Measurements from ENCODE around the gene LRPPRC. TPM values are rescaled to one million over a fixed set of nuclear protein-coding genes. Genes with fewer than 3 reads are reported as not detected.

Gene LRPPRC
- total RNA-seq, 1 donor from 2014 or later: 214 TPM

GRCh38 chr2:43840965-43841364, 154.8 kb downstream of the LRPPRC start:
- no peaks in the 10 kb centered on the region for H3K27me3 ChIP-seq
- no peaks in the 10 kb centered on the region for H3K36me3 Mint-ChIP-seq
- DNase-seq (ENCODE audit: low spot score): no peak
- no peak overlapping the region for H3K27ac ChIP-seq
- no peaks in the 10 kb centered on the region for H3K9me3 ChIP-seq (ENCODE audit: low read depth)
- no peaks in the 10 kb centered on the region for H4K20me1 ChIP-seq (ENCODE audit: low read depth)
- no peak overlapping the region for H2AFZ ChIP-seq (replicated peaks)
- TF ChIP-seq EZH2 (IDR thresholded peaks at IDR 0.05) (no peak), CTCF (IDR thresholded peaks at IDR 0.05) (no peak), EZH2phosphoT487 (IDR thresholded peaks at IDR 0.05) (no peak)
- no peaks in the 10 kb centered on the region for H3K36me3 ChIP-seq
- no peaks in the 10 kb centered on the region for H3K79me2 ChIP-seq (ENCODE audit: low read depth)
- no peak overlapping the region for H3K9ac ChIP-seq
- H3K4me2 ChIP-seq: no peak overlapping the region
- H3K4me1 Mint-ChIP-seq: peaks cover 10% of the 10 kb centered on the region
- H3K4me3 Mint-ChIP-seq: no peak overlapping the region
- no peaks in the 10 kb centered on the region for H3K27me3 Mint-ChIP-seq (ENCODE audit: insufficient read depth, low read depth)
- no peaks in the 10 kb centered on the region for H3K4me1 ChIP-seq
- H3K4me3 ChIP-seq: no peak overlapping the region
- no peak overlapping the region for H3K27ac Mint-ChIP-seq
- H3F3A ChIP-seq (ENCODE audit: low read depth): no peaks in the 10 kb centered on the region
- no peaks in the 10 kb centered on the region for H3K9me3 Mint-ChIP-seq

- no peaks in the 10 kb centered on the region for H3K4me1 ChIP-seq
- H3K27ac Mint-ChIP-seq: peak overlapping the region; percentile 42
- no peak overlapping the region for H3K27ac ChIP-seq
- no peaks in the 10 kb centered on the region for H3F3A ChIP-seq (ENCODE audit: low read depth)
- no peak overlapping the region for H3K4me3 Mint-ChIP-seq
- H3K4me1 Mint-ChIP-seq: peaks cover 10% of the 10 kb centered on the region
- H3K36me3 Mint-ChIP-seq: no peaks in the 10 kb centered on the region
- no peaks in the 10 kb centered on the region for H3K9me3 ChIP-seq (ENCODE audit: low read depth)
- DNase-seq (ENCODE audit: low spot score): no peak
- H3K27me3 ChIP-seq: no peaks in the 10 kb centered on the region
- H4K20me1 ChIP-seq (ENCODE audit: low read depth): no peaks in the 10 kb centered on the region
- peaks cover 4% of the 10 kb centered on the region for H3K9me3 Mint-ChIP-seq
- no peak overlapping the region for H3K4me2 ChIP-seq
- no peak overlapping the region for H3K9ac ChIP-seq
- H3K4me3 ChIP-seq: no peak overlapping the region
- no peaks in the 10 kb centered on the region for H3K36me3 ChIP-seq
- H2AFZ ChIP-seq (replicated peaks): peak overlapping the region; percentile 42
- TF ChIP-seq CTCF (IDR thresholded peaks at IDR 0.05) (no peak), EZH2phosphoT487 (IDR thresholded peaks at IDR 0.05) (no peak), EZH2 (IDR thresholded peaks at IDR 0.05) (no peak)
- no peaks in the 10 kb centered on the region for H3K27me3 Mint-ChIP-seq (ENCODE audit: insufficient read depth, low read depth)
- H3K79me2 ChIP-seq (ENCODE audit: low read depth): no peaks in the 10 kb centered on the region
Observed at GRCh38 chr2:43839776-43840564, 155.8 kb downstream of the LRPPRC start.

GRCh38 chr2:43838560-43839267, 157.1 kb downstream of the LRPPRC start, which contains the start of the genes ABCG5 and ABCG8:
Gene ABCG5, minus strand, starts transcription at chr2:43838839. Its CDS starts 160 bp downstream, at chr2:43838679.
Gene ABCG8, plus strand, starts transcription at chr2:43838971. Its CDS starts 83 bp downstream, at chr2:43839054.
- H3K36me3 ChIP-seq: no peaks in the 10 kb centered on the region
- Mint-ChIP-seq H3K4me1 (peaks cover 10% of the 10 kb centered on the region), H3K4me3 (no peak within 1 kb of the TSS), H3K27me3 (ENCODE audit: insufficient read depth, low read depth) (no peaks in the 10 kb centered on the region), H3K27ac (no peak within 1 kb of the TSS), H3K9me3 (peaks cover 4% of the 10 kb centered on the region), H3K36me3 (no peaks in the 10 kb centered on the region)
- TF ChIP-seq CTCF (IDR thresholded peaks at IDR 0.05) (no peak), EZH2phosphoT487 (IDR thresholded peaks at IDR 0.05) (no peak), EZH2 (IDR thresholded peaks at IDR 0.05) (no peak)
- H3K4me3 ChIP-seq: no peak within 1 kb of the TSS
- H3K27me3 ChIP-seq: no peaks in the 10 kb centered on the region
- no peaks in the 10 kb centered on the region for H3K9me3 ChIP-seq (ENCODE audit: low read depth)
- H3K27ac ChIP-seq: no peak within 1 kb of the TSS
- H3F3A ChIP-seq (ENCODE audit: low read depth): no peaks in the 10 kb centered on the region
- peak within 1 kb of the TSS; percentile 17 for H2AFZ ChIP-seq (replicated peaks)
- no peak within 1 kb of the TSS for H3K9ac ChIP-seq
- H3K79me2 ChIP-seq (ENCODE audit: low read depth): no peaks in the 10 kb centered on the region
- no peak for DNase-seq (ENCODE audit: low spot score)
- H3K4me2 ChIP-seq: no peak within 1 kb of the TSS
- H4K20me1 ChIP-seq (ENCODE audit: low read depth): no peaks in the 10 kb centered on the region
- H3K4me1 ChIP-seq: no peaks in the 10 kb centered on the region

All from neural progenitor cell (in vitro differentiated cells).